Stimulated activated CD8-positive, alpha-beta memory T cell treated with anti-CD3 and anti-CD28 coated beads, Interleukin-7, amount 100 ng/mL, for 24 hours (primary cell): ENCODE results near the gene REPS2.
"Not testable (repeated sequence)": the region's sequence is repeated elsewhere in the genome, so short reads cannot be mapped to it uniquely, and the experiment has no call there.

ENCODE experiments used
- DNase-seq: peaks from one replicate; pipeline ENCODE4 v3.0.0-alpha.2; 2020; ENCODE audit warnings: low read depth

Gene REPS2

GRCh38 chrX:16946361-16946964, at the start of gene REPS2:
TSS of gene REPS2 (plus strand) at chrX:16946658. CDS start at chrX:16946862, 204 bp downstream.
- peak; percentile 51 for DNase-seq

GRCh38 chrX:16897445-16897844, 49.0 kb upstream of the REPS2 start:
- DNase-seq, result no peak

GRCh38 chrX:16903274-16904022, 43.0 kb upstream of the REPS2 start:
- no peak for DNase-seq

- DNase-seq, result no peak
These were observed 36.1 kb upstream of the REPS2 start for GRCh38 chrX:16910376-16910775.

- DNase-seq, result no peak
These were observed 32.4 kb upstream of the REPS2 start for GRCh38 chrX:16914058-16914457.

GRCh38 chrX:16916561-16916960, 29.9 kb upstream of the REPS2 start:
- no peak for DNase-seq

- DNase-seq, result no peak
These were observed 29.3 kb upstream of the REPS2 start for GRCh38 chrX:16917120-16917519.

GRCh38 chrX:16918979-16919378, 27.5 kb upstream of the REPS2 start:
- DNase-seq, result no peak

GRCh38 chrX:16920075-16920474, 26.4 kb upstream of the REPS2 start:
- DNase-seq, result no peak

GRCh38 chrX:16923157-16923556, 23.3 kb upstream of the REPS2 start:
- DNase-seq, result no peak

GRCh38 chrX:16924631-16925480, 21.6 kb upstream of the REPS2 start:
- no peak for DNase-seq

- DNase-seq, result no peak
These were observed 16.1 kb upstream of the REPS2 start for GRCh38 chrX:16930392-16930791.

GRCh38 chrX:16931371-16931770, 15.1 kb upstream of the REPS2 start:
- no peak for DNase-seq

- DNase-seq, result no peak
These were observed 14.4 kb upstream of the REPS2 start for GRCh38 chrX:16931855-16932575.

- no peak for DNase-seq
These were observed 12.3 kb upstream of the REPS2 start for GRCh38 chrX:16934185-16934584.

GRCh38 chrX:16946971-16947562, 609 bp downstream of the REPS2 start:
- DNase-seq, result no peak

- no peak for DNase-seq
These were observed 4.0 kb downstream of the REPS2 start for GRCh38 chrX:16950423-16950822.

- DNase-seq, result no peak
These were observed 7.3 kb downstream of the REPS2 start for GRCh38 chrX:16953606-16954211.

GRCh38 chrX:16957751-16958150, 11.3 kb downstream of the REPS2 start:
- no peak for DNase-seq

GRCh38 chrX:16958356-16958755, 11.9 kb downstream of the REPS2 start:
- DNase-seq, result no peak

GRCh38 chrX:16962661-16963060, 16.2 kb downstream of the REPS2 start:
- not testable (repeated sequence) for DNase-seq
